Heart left ventricle (tissue), 13 donors: ENCODE data around the gene BTG1.

Source experiments
- CTCF ChIP-seq, 12 donors: fragments of 200-600 bp; sonication (generic) in 4 of 12; IDR thresholded peaks; one replicate each; pipeline versions ENCODE4 v1.5.0 to v1.8.0; 2018 to 2022; ENCODE audit warnings: antibody characterized with exemption in 12 of 12, mild to moderate bottlenecking in 5 of 12
- POLR2A ChIP-seq, 2 donors: fragments of 450-650 bp; IDR thresholded peaks; one replicate each; pipeline ENCODE4 v1.6.1; 2017; ENCODE audit warnings: antibody characterized with exemption in 2 of 2, mild to moderate bottlenecking in 2 of 2, moderate library complexity in 2 of 2
- donor health status: ischemic (EF 13 %, LVEDD 7.1; RV severe dilation, severe dysfunction).
- donor health status: DM: no; HTN: yes; CAD: no.
- donor health status: DM: no; HTN: no; CAD: no.
- donor health status: ischemic (EF 25% LVEDD 6.9; RV normal size, moderate dysfunction).
- donor health status: ischemic (EF 25% LVEDD 5.7; RV mildly dilated, moderate dysfunction).
- donor health status: ischemic (EF 35%, LVEDD 5.7; RV mildly dilated, moderate dysfunction).
- donor health status: nonischemic (EF 11% LVEDD 7.7; RV severe dilation, severe dysfunction).
- donor health status: DM: yes; HTN: yes; CAD: no.
- donor health status: PGD.
- donor health status: ischemic (EF 29% LVEDD 5.4; RV normal size, mild dysfunction).
- donor health status: nonischemic (EF 23%, LVEDD 6.1; RV moderate dilation, normal function).

- TF ChIP-seq CTCF (IDR thresholded peaks at IDR 0.05) (peak in 2 of 12 donors; percentile 6 to 13), POLR2A (IDR thresholded peaks at IDR 0.05) (no peak)
These were observed 37.0 kb downstream of the BTG1 start for GRCh38 chr12:92108651-92109050.
